Adrenal gland (tissue), 12 donors: ENCODE results near the gene ANAPC16. TPM values are rescaled to one million over a fixed set of nuclear protein-coding genes. Genes with fewer than 3 reads are reported as not detected.

ENCODE experiments used
- DNase-seq, 7 donors: peaks; one replicate each; pipeline ENCODE4 v3.0.0-alpha.2; 2019 to 2020
- H3K27ac ChIP-seq, 5 donors: fragments of 200-600 bp; sonication (generic) in 4 of 5; 1 replicate in 3 of 5; 2 replicates in 2 of 5; pipeline versions ENCODE4 v1.5.1 to v1.8.0; 2016 to 2020; ENCODE audit warnings: mild to moderate bottlenecking in 1 of 5
- H3K27me3 ChIP-seq: fragments of 200-600 bp; 2 replicates; pipeline ENCODE4 v1.8.0; 2021
- H3K36me3 ChIP-seq, 2 donors: fragments of 200-600 bp; replicated peaks in 1 of 2; 1 replicate in 1 of 2; 2 replicates in 1 of 2; pipeline versions ENCODE4 v1.5.1 to v1.8.0; 2018 to 2022
- H3K4me1 ChIP-seq, 2 donors: fragments of 200-600 bp; replicated peaks in 1 of 2; 1 replicate in 1 of 2; 2 replicates in 1 of 2; pipeline versions ENCODE4 v1.5.1 to v1.8.0; 2018 to 2021
- H3K4me3 ChIP-seq, 4 donors: fragments of 200-600 bp; sonication (generic) in 3 of 4; one replicate each; pipeline ENCODE4 v1.5.1; 2016 to 2018
- H3K9me3 ChIP-seq, 3 donors: fragments of 200-600 bp; sonication (generic) in 1 of 3; replicated peaks in 1 of 3; 1 replicate in 2 of 3; 2 replicates in 1 of 3; pipeline versions ENCODE4 v1.5.1 to v1.8.0; 2016 to 2021
- CTCF ChIP-seq, 6 experiments: fragments of 450-650 bp in 4 of 6; fragments of 200-600 bp in 2 of 6; sonication (generic) in 1 of 6; IDR thresholded peaks; 1 replicate in 5 of 6; 2 replicates in 1 of 6; pipeline versions ENCODE4 v1.5.1 to v1.8.0; 2016 to 2021; ENCODE audit warnings: antibody characterized with exemption in 6 of 6, mild to moderate bottlenecking in 2 of 6, moderate library complexity in 1 of 6
- POLR2A ChIP-seq, 2 donors: fragments of 450-650 bp; IDR thresholded peaks; one replicate each; pipeline ENCODE4 v1.6.1; 2017; ENCODE audit warnings: antibody characterized with exemption in 2 of 2, mild to moderate bottlenecking in 2 of 2, moderate library complexity in 1 of 2
- WGBS, 4 donors: extraction: QIAGEN DNeasy Blood & Tissue Kit in 2 of 4; methylation state at CpG; one replicate each; pipeline versions ENCODE4 v1.1.5 to v1.1.7; 2013 to 2017; 5-methylcytosine and 5-hydroxymethylcytosine counted together
- intact Hi-C, 2 donors: fragments of 100-400 bp; cut with DNase I; formaldehyde crosslinking; loops; one replicate each; pipeline versions ENCODE4 v1.14.1 to v1.15.0; 2022 to 2023
- polyA plus RNA-seq, 3 donors: library from polyadenylated mRNA; stranded (reverse); fragments of 200-250 nt in 2 of 3; fragments of 350-450 nt in 1 of 3; fragmentation: Illumina TruSeq in 1 of 3; extraction: RNeasy Lipid Tissue Mini Kit (QIAGEN cat#74804) in 1 of 3; gene quantifications; one replicate each; pipeline ENCODE4 v1.2.3, GENCODE V29; 2013 to 2014
- total RNA-seq, 9 donors: library from RNA; depleted of rRNA in 4 of 9; stranded (reverse); fragments of >200 nt in 4 of 9; fragments of 120-200 nt in 1 of 9; fragmentation: NEBNext Ultra II Directional in 1 of 9; extraction: Animal tissue kit (Norgen Biotek cat#: 25700) in 1 of 9; gene quantifications; one replicate each; pipeline versions ENCODE4 v1.1.0 to v1.2.4, GENCODE V29; 2013 to 2023
- donor health status: healthy with polysubstance abuse.
- donor health status: Bipolar disorder and iron deficiency.
- donor health status: DM: yes; HTN: yes; CAD: no.
- donor health status: DM: no; HTN: no; CAD: no.
- donor health status: DM: no; HTN: no; CAD: no.
- donor health status: DM: yes; HTN: yes; CAD: no.

The ANAPC16 gene
- total and polyA plus RNA-seq, 12 donors = 69.1 to 186 (median 139) TPM

DNA sequence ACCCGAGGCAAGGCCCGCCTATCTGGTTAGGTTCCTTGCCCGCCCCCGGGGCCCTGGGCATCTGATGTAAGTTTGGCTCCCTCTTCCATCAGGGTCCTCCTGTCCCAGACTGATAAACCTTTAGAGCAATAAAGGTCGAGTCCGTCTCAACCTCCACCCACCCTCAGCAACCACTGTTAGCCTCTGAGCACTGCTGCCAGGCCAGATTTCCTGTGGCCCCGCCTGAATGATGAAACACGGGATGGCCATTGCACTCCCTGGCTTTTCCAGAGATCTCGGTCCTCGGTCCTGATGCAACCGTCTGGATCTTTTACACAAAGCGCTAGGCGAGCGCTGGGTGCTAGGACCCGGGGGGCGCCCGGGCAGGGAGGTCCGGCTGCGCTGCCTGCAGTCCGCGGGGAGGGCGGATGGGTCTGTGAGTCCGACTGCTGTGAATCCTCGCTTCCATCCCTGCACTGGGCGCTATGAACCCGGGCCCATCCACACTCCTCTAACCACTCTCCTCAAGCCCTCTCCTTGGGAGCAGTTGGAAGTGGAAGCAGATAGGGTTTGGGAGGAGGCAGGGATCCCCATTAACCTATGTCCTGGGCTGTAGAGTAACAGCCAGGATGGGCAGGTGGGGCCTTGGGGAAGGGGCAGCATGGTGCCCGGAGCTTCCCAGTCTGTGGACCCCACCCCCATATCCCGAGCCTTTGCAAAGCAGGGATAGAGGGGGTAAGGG, 57.0 kb downstream of the ANAPC16 start:
- intact Hi-C loops = loop anchor here in 1 of 2 donors (10.0 kb wide), 1 partner anchor 52 kb away; no protein-coding TSS in a partner anchor

GRCh38 chr10:72273410-72274212, 57.8 kb downstream of the ANAPC16 start, which contains the start of gene DDIT4:
Gene DDIT4, plus strand, starts transcription at chr10:72273924. Its CDS starts 293 bp downstream, at chr10:72274217.
- H3K4me1 ChIP-seq = peaks cover 12 to 21% of the 10 kb centered on the region in 2 donors
- 0 to 1% (median 0%) methylated on average over 14 to 67 of the region's 67 CpGs for WGBS, 4 donors
- intact Hi-C loops = loop anchor here (2.0 to 10.0 kb wide), 2 partner anchors 23 to 51 kb away; no protein-coding TSS in a partner anchor
- peaks cover 0 to 23% of the 10 kb centered on the region in 2 donors for H3K36me3 ChIP-seq
- H3K4me3 ChIP-seq = peak within 1 kb of the TSS; percentile 81 to 100 (median 98)
- TF ChIP-seq POLR2A (IDR thresholded peaks at IDR 0.05) (peak; percentile 100), CTCF (IDR thresholded peaks at IDR 0.05) (peak in 1 of 6 experiments; percentile 16)
- peak within 1 kb of the TSS; percentile 93 to 99 (median 97) for H3K27ac ChIP-seq
- no peaks in the 10 kb centered on the region for H3K27me3 ChIP-seq
- H3K9me3 ChIP-seq = no peaks in the 10 kb centered on the region
- DNase-seq = peak; percentile 100

More for the DNA sequence above, 57.0 kb downstream of the ANAPC16 start:
- Histone ChIP-seq H3K4me1 (peaks cover 12 to 21% of the 10 kb centered on the region in 2 donors), H3K4me3 (peak overlapping the region in 3 of 4 donors; percentile 42 to 96 (median 71)), H3K27me3 (no peaks in the 10 kb centered on the region), H3K9me3 (no peaks in the 10 kb centered on the region), H3K36me3 (peaks cover 0 to 23% of the 10 kb centered on the region in 2 donors), H3K27ac (peak overlapping the region; percentile 86 to 99 (median 97))
- peak in 1 of 6 experiments; percentile 33 for TF ChIP-seq CTCF (IDR thresholded peaks at IDR 0.05)
- peak in 1 of 2 donors; percentile 57 for TF ChIP-seq POLR2A (IDR thresholded peaks at IDR 0.05)
- DNase-seq = peak; percentile 87 to 97 (median 94)
- 0 to 3% (median 1%) methylated on average over 4 to 28 of the region's 28 CpGs for WGBS, 4 donors

- peaks cover 0 to 23% of the 10 kb centered on the region in 2 donors for H3K36me3 ChIP-seq
- peak in 3 of 7 donors; percentile 47 to 62 (median 53) for DNase-seq
- H3K27ac ChIP-seq = peak overlapping the region; percentile 93 to 99 (median 97)
- intact Hi-C loops = loop anchor here (2.0 to 10.0 kb wide), 2 partner anchors 23 to 51 kb away; no protein-coding TSS in a partner anchor
- 0% methylated on average over 7 to 40 of the region's 40 CpGs; no CpG with 5 or more reads in 1 of the 4 donors for WGBS, 4 donors
- H3K4me1 ChIP-seq = peaks cover 12 to 21% of the 10 kb centered on the region in 2 donors
- peak overlapping the region; percentile 81 to 100 (median 98) for H3K4me3 ChIP-seq
- no peaks in the 10 kb centered on the region for H3K27me3 ChIP-seq
- no peaks in the 10 kb centered on the region for H3K9me3 ChIP-seq
- TF ChIP-seq CTCF (IDR thresholded peaks at IDR 0.05) = no peak
- no peak for TF ChIP-seq POLR2A (IDR thresholded peaks at IDR 0.05)
These were observed 58.5 kb downstream of the ANAPC16 start for GRCh38 chr10:72274213-72274729.
